Measurements from ENCODE around the gene RPL41. TPM values are rescaled to one million over a fixed set of nuclear protein-coding genes. Genes with fewer than 3 reads are reported as not detected.

Gene RPL41
- total RNA-seq, 1 donor from 2014 or later: 5,829 TPM

GRCh38 chr12:56128670-56129205, 12.3 kb downstream of the RPL41 start:
- CTCF ChIA-PET: interaction anchor here (1.4 to 6.0 kb wide), 5 partner anchors 9 to 335 kb away, joined by 4 to 59 read pairs (median 8); partner anchors contain the start of genes RNF41, SMARCC2 and ZC3H10
- DNase-seq (no peak), ATAC-seq (ENCODE audit: low read depth) (no peak)
- H3K27ac Mint-ChIP-seq: peak overlapping the region; percentile 98
- intact Hi-C loops (cut with micrococcal nuclease): loop anchor here (1.0 to 10.0 kb wide), 3 partner anchors 24 to 466 kb away; partner anchors contain the start of genes MYL6B and PA2G4
- TF ChIP-seq, protein P1, sequence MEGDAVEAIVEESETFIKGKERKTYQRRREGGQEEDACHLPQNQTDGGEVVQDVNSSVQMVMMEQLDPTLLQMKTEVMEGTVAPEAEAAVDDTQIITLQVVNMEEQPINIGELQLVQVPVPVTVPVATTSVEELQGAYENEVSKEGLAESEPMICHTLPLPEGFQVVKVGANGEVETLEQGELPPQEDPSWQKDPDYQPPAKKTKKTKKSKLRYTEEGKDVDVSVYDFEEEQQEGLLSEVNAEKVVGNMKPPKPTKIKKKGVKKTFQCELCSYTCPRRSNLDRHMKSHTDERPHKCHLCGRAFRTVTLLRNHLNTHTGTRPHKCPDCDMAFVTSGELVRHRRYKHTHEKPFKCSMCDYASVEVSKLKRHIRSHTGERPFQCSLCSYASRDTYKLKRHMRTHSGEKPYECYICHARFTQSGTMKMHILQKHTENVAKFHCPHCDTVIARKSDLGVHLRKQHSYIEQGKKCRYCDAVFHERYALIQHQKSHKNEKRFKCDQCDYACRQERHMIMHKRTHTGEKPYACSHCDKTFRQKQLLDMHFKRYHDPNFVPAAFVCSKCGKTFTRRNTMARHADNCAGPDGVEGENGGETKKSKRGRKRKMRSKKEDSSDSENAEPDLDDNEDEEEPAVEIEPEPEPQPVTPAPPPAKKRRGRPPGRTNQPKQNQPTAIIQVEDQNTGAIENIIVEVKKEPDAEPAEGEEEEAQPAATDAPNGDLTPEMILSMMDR (IDR thresholded peaks at IDR 0.05): no peak
- no peaks in the 10 kb centered on the region for H3K9me3 Mint-ChIP-seq
- POLR2A ChIA-PET: interaction anchor here (0.6 to 6.3 kb wide), 25 partner anchors 8 to 559 kb away, joined by 3 to 104 read pairs (median 4); partner anchors contain the start of genes CNPY2, CS, IL23A and MYL6
- no peaks in the 10 kb centered on the region for H3K27me3 Mint-ChIP-seq
- peak overlapping the region; percentile 97 for H3K4me3 Mint-ChIP-seq
- peaks cover 69% of the 10 kb centered on the region for H3K4me1 Mint-ChIP-seq
- peaks cover 52% of the 10 kb centered on the region for H3K36me3 Mint-ChIP-seq (ENCODE audit: low read depth)

GRCh38 chr12:56129206-56129941, 12.9 kb downstream of the RPL41 start:
- Mint-ChIP-seq H3K36me3 (ENCODE audit: low read depth) (peaks cover 53% of the 10 kb centered on the region), H3K4me1 (peaks cover 64% of the 10 kb centered on the region), H3K9me3 (no peaks in the 10 kb centered on the region), H3K27me3 (no peaks in the 10 kb centered on the region), H3K4me3 (peak overlapping the region; percentile 97), H3K27ac (peak overlapping the region; percentile 98)
- peak; percentile 63 for DNase-seq
- peak; percentile 27 for ATAC-seq (ENCODE audit: low read depth)
- ChIA-PET CTCF (interaction anchor here (1.2 to 6.0 kb wide), 5 partner anchors 8 to 63 kb away, joined by 3 to 59 read pairs (median 4); partner anchors contain the start of genes SMARCC2 and ZC3H10), POLR2A (interaction anchor here (0.6 to 6.3 kb wide), 14 partner anchors 8 to 358 kb away, joined by 3 to 104 read pairs (median 14); partner anchors contain the start of genes GLS2, MYL6, MYL6B and PA2G4)
- intact Hi-C loops (cut with micrococcal nuclease): loop anchor here (10.0 kb wide), 1 partner anchor 465 kb away; no protein-coding TSS in a partner anchor
- TF ChIP-seq, protein P1 (IDR thresholded peaks at IDR 0.05): no peak

DNA sequence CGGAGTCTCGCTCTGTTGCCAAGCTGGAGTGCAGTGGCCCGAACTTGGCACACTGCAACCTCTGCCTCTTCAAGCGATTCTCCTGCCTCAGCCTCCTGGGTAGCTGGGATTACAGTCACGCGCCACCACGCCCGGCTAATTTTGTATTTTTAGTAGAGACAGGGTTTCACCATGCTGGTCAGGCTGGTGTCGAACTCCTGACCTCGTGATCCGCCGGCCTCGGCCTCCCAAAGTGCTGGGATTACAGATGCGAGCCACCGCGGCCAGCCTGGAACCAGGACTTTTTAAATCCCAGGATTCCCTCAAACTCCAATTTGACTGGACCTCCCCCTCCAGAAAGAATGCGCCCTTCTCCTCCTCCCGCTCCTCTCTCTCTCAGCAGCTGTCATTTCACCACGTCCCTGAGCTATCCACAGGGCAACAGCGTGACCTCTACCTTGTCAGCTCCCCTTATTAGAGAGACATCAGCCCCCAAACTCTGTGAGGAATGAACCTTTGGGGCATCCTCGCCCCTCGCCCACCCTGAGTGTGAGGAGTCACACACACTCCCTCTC, 13.6 kb downstream of the RPL41 start:
- DNase-seq (no peak), ATAC-seq (ENCODE audit: low read depth) (no peak)
- Mint-ChIP-seq H3K36me3 (ENCODE audit: low read depth) (peaks cover 54% of the 10 kb centered on the region), H3K27ac (peak overlapping the region; percentile 98), H3K9me3 (no peaks in the 10 kb centered on the region), H3K4me1 (peaks cover 61% of the 10 kb centered on the region), H3K27me3 (no peaks in the 10 kb centered on the region), H3K4me3 (peak overlapping the region; percentile 97)
- intact Hi-C loops (cut with micrococcal nuclease): loop anchor here (10.0 kb wide), 1 partner anchor 465 kb away; no protein-coding TSS in a partner anchor
- TF ChIP-seq, protein P1 (IDR thresholded peaks at IDR 0.05): no peak
- POLR2A ChIA-PET: interaction anchor here (0.6 to 6.3 kb wide), 9 partner anchors 9 to 358 kb away, joined by 3 to 104 read pairs (median 6); partner anchors contain the start of genes GLS2, MYL6, MYL6B and RPL41
- CTCF ChIA-PET: interaction anchor here (1.2 to 2.0 kb wide), 2 partner anchors 14 to 63 kb away, joined by 3 to 4 read pairs; no protein-coding TSS in a partner anchor

DNA sequence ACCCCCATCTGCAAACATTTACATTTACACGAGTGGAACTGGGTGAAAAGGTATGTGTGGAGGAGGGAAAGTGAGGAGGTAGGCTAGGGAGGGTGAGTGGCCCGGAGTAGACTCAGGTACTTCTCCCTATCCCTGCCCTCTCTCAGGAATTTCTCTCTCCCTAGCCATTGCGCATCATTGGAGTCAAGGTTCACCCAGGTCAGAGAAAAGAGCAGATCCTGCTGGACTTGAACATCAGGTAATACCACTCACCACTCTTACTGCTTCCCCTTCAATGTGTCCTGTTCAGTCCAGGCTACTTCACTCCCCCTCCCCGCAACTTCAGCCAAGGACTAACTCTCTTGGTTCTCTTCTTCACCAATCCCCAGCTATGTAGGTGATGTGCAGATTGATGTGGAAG, 14.4 kb downstream of the RPL41 start:
- ChIA-PET POLR2A (interaction anchor here (1.3 to 5.8 kb wide), 3 partner anchors 18 to 27 kb away, joined by 3 to 80 read pairs (median 67); partner anchors contain the start of genes MYL6 and MYL6B), CTCF (interaction anchor here (2.0 kb wide), 1 partner anchor 62 kb away, joined by 4 read pairs; no protein-coding TSS in a partner anchor)
- Mint-ChIP-seq H3K9me3 (no peaks in the 10 kb centered on the region), H3K36me3 (ENCODE audit: low read depth) (peaks cover 59% of the 10 kb centered on the region), H3K4me1 (peaks cover 55% of the 10 kb centered on the region), H3K27ac (peak overlapping the region; percentile 98), H3K27me3 (no peaks in the 10 kb centered on the region), H3K4me3 (no peak overlapping the region)
- TF ChIP-seq, protein P1 (IDR thresholded peaks at IDR 0.05): no peak
- no peak for DNase-seq
- intact Hi-C loops (cut with micrococcal nuclease): no loop called here
- no peak for ATAC-seq (ENCODE audit: low read depth)

Data from activated B cell treated with CpG ODN at 0.5 μM for 24 hours (primary cell).